Naive B cell (primary cell): ENCODE data around the gene TXNRD3. TPM values are rescaled to one million over a fixed set of nuclear protein-coding genes. Genes with fewer than 3 reads are reported as not detected.
"Not testable (repeated sequence)": the region's sequence is repeated elsewhere in the genome, so short reads cannot be mapped to it uniquely, and the experiment has no call there.

ENCODE experiments used
- ATAC-seq, 2 donors: fragments of 150-1000 bp; cut with Tn5 transposase; 2 replicates each; pipeline ENCODE4 v1.10.0; 2021; ENCODE audit warnings: low read depth in 2 of 2, mild to moderate bottlenecking in 2 of 2, moderate library complexity in 2 of 2
- DNase-seq: peaks from one replicate; pipeline ENCODE4 v3.0.0; 2022
- H3K27ac Mint-ChIP-seq, 6 donors: one replicate each; pipeline ENCODE4 v1.8.0; 2020 to 2022; ENCODE audit warnings: mild to moderate bottlenecking in 6 of 6, mixed read lengths in 6 of 6, moderate library complexity in 5 of 6, inconsistent platforms in 2 of 6
- H3K27me3 Mint-ChIP-seq, 3 donors: one replicate each; pipeline ENCODE4 v1.8.0; 2021 to 2022; ENCODE audit warnings: mixed read lengths in 3 of 3, mild to moderate bottlenecking in 1 of 3
- H3K36me3 Mint-ChIP-seq, 2 donors: one replicate each; pipeline ENCODE4 v1.8.0; 2020 to 2022; ENCODE audit warnings: mixed read lengths in 2 of 2, inconsistent platforms in 1 of 2, mild to moderate bottlenecking in 1 of 2
- H3K4me1 Mint-ChIP-seq, 3 donors: one replicate each; pipeline ENCODE4 v1.8.0; 2020 to 2022; ENCODE audit warnings: mixed read lengths in 3 of 3, inconsistent platforms in 1 of 3, mild to moderate bottlenecking in 1 of 3, moderate library complexity in 1 of 3
- H3K4me3 Mint-ChIP-seq, 8 donors: one replicate each; pipeline ENCODE4 v1.8.0; 2020 to 2022; ENCODE audit warnings: mild to moderate bottlenecking in 8 of 8, mixed read lengths in 8 of 8, moderate library complexity in 8 of 8, inconsistent platforms in 2 of 8
- H3K9me3 Mint-ChIP-seq, 7 donors: one replicate each; pipeline ENCODE4 v1.8.0; 2020 to 2022; ENCODE audit warnings: mixed read lengths in 7 of 7, mild to moderate bottlenecking in 5 of 7, inconsistent platforms in 2 of 7, moderate library complexity in 1 of 7
- polyA plus RNA-seq, 6 donors: library from polyadenylated mRNA; unstranded; fragments of 300-500 nt; fragmentation: Illumina TruSeq; gene quantifications; one replicate each; pipeline ENCODE4 v1.2.3, GENCODE V29; 2021; ENCODE audit warnings: low read depth in 6 of 6

Gene TXNRD3
- polyA plus RNA-seq, 6 donors from 2014 or later = 0.39 to 2.6 (median 1.1) TPM; not detected in 1

- no peak overlapping the region for H3K27ac Mint-ChIP-seq
Observed at GRCh38 chr3:126656371-126657134, 1.6 kb upstream of the TXNRD3 start.

DNA sequence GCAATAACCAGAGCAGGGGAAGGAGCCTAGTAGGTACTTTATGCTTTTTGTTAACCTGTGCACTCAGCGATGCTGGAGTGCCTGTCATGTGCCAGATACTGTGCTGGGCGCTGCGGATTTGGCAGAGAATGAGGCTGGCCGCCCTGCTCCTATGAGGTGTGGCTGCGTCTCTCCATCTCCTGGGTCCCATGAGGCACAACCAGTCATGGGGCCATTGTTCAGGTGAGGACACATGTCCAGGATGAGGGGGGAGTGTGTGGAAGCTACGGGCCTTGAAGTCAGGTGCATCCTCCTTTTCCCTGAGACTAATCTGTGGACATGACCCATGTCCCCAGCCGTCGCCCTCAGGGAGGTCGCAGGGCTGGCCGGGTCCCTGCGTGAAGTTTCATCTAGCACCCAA is 963 bp upstream of the TXNRD3 start:
- no peak for ATAC-seq
- no peaks in the 10 kb centered on the region for H3K36me3 Mint-ChIP-seq
- peaks cover 12 to 46% (median 14%) of the 10 kb centered on the region in 3 donors for H3K27me3 Mint-ChIP-seq
- H3K4me3 Mint-ChIP-seq = peak overlapping the region in 6 of 8 donors; percentile 9 to 92 (median 68)
- peaks cover 0 to 2% (median 0%) of the 10 kb centered on the region in 7 donors for H3K9me3 Mint-ChIP-seq
- H3K27ac Mint-ChIP-seq = no peak overlapping the region
- H3K4me1 Mint-ChIP-seq = peaks cover 3 to 10% (median 6%) of the 10 kb centered on the region in 3 donors
- DNase-seq = no peak

More at GRCh38 chr3:126656371-126657134, 1.6 kb upstream of the TXNRD3 start:
- Mint-ChIP-seq H3K4me1 (peaks cover 3 to 10% (median 6%) of the 10 kb centered on the region in 3 donors), H3K27me3 (peaks cover 11 to 49% (median 19%) of the 10 kb centered on the region in 3 donors), H3K36me3 (no peaks in the 10 kb centered on the region), H3K4me3 (peak overlapping the region in 3 of 8 donors; percentile 18 to 85 (median 41)), H3K9me3 (peaks cover 0 to 2% (median 0%) of the 10 kb centered on the region in 7 donors)
- DNase-seq (no peak), ATAC-seq (no peak)

- no peaks in the 10 kb centered on the region for H3K9me3 Mint-ChIP-seq
- no peaks in the 10 kb centered on the region for H3K36me3 Mint-ChIP-seq
- peaks cover 14 to 20% (median 15%) of the 10 kb centered on the region in 3 donors for H3K27me3 Mint-ChIP-seq
- no peak overlapping the region for H3K27ac Mint-ChIP-seq
- ATAC-seq (no peak), DNase-seq (no peak)
- H3K4me3 Mint-ChIP-seq = no peak overlapping the region
- H3K4me1 Mint-ChIP-seq = peaks cover 0 to 4% (median 0%) of the 10 kb centered on the region in 3 donors
Observed at GRCh38 chr3:126649556-126650092, 5.3 kb downstream of the TXNRD3 start.

DNA sequence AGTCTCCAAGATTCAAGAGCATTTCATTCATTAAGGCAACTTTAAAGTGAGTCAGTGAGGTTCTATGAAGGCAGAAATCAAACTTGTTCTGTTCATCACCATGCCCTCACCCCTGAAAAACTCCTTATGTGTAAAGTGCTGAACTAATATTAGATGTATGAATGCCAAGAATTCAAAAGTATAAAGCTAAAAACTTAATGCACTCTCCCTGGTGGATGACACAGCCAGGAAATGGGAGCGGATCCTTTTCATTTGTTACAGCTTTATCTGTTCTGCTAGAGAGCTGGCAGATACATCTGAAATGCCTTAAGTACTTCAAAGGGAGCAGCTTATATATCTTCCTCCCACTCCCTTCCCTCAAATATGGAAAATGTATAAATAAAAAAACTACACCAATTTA is 8.2 kb downstream of the TXNRD3 start:
- Mint-ChIP-seq H3K4me3 (no peak overlapping the region), H3K27me3 (peaks cover 4 to 9% (median 8%) of the 10 kb centered on the region in 3 donors), H3K36me3 (no peaks in the 10 kb centered on the region), H3K4me1 (no peaks in the 10 kb centered on the region), H3K9me3 (no peaks in the 10 kb centered on the region), H3K27ac (no peak overlapping the region)
- ATAC-seq (no peak), DNase-seq (no peak)

- no peak for DNase-seq
- Mint-ChIP-seq H3K9me3 (peaks cover 0 to 3% (median 0%) of the 10 kb centered on the region in 7 donors), H3K4me3 (no peak overlapping the region), H3K27me3 (peaks cover 0 to 8% (median 3%) of the 10 kb centered on the region in 3 donors), H3K4me1 (no peaks in the 10 kb centered on the region), H3K36me3 (peaks cover 0 to 14% of the 10 kb centered on the region in 2 donors), H3K27ac (no peak overlapping the region)
- ATAC-seq = no peak
Observed at GRCh38 chr3:126644615-126645014, 10.3 kb downstream of the TXNRD3 start.

- Mint-ChIP-seq H3K4me3 (no peak overlapping the region), H3K27me3 (peaks cover 0 to 8% (median 0%) of the 10 kb centered on the region in 3 donors), H3K9me3 (peaks cover 0 to 3% (median 0%) of the 10 kb centered on the region in 7 donors), H3K27ac (peak overlapping the region in 1 of 6 donors; percentile 18), H3K36me3 (peaks cover 0 to 14% of the 10 kb centered on the region in 2 donors), H3K4me1 (no peaks in the 10 kb centered on the region)
- DNase-seq (no peak), ATAC-seq (no peak)
Observed at GRCh38 chr3:126638790-126639189, 16.1 kb downstream of the TXNRD3 start.

- Mint-ChIP-seq H3K9me3 (peaks cover 0 to 3% (median 0%) of the 10 kb centered on the region in 7 donors), H3K27ac (peak overlapping the region in 1 of 6 donors; percentile 10), H3K27me3 (peaks cover 0 to 8% (median 0%) of the 10 kb centered on the region in 3 donors), H3K36me3 (peaks cover 0 to 13% of the 10 kb centered on the region in 2 donors), H3K4me1 (no peaks in the 10 kb centered on the region), H3K4me3 (no peak overlapping the region)
- DNase-seq = no peak
- no peak for ATAC-seq
Observed at GRCh38 chr3:126636436-126636835, 18.5 kb downstream of the TXNRD3 start.

DNA sequence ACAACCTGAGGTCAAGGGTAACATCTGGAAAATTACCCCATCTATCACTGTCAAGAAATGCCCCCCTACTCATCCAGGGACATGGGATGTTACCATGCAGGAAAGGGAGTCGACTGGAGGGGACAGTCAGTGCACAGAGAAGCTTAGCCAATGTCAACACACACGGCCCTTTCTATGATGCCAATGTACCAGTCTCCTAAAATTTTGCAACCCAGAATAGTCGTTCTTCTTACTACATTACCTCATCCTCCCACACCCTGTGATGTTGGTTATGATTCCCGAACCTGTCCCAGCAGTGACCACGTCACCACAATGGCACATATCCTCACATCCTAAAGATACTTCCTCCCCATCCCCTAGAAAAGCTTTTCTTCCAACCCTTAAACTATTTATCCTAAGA is 20.1 kb downstream of the TXNRD3 start:
- Mint-ChIP-seq H3K27ac (no peak overlapping the region), H3K4me1 (peaks cover 0 to 2% (median 0%) of the 10 kb centered on the region in 3 donors), H3K27me3 (no peaks in the 10 kb centered on the region), H3K4me3 (no peak overlapping the region), H3K36me3 (no peaks in the 10 kb centered on the region), H3K9me3 (no peaks in the 10 kb centered on the region)
- DNase-seq (no peak), ATAC-seq (no peak)

GRCh38 chr3:126630020-126630419 is 24.9 kb downstream of the TXNRD3 start:
- Mint-ChIP-seq H3K27me3 (no peaks in the 10 kb centered on the region), H3K36me3 (no peaks in the 10 kb centered on the region)

GRCh38 chr3:126625735-126626134 is 29.2 kb downstream of the TXNRD3 start:
- not testable (repeated sequence) for H3K4me3 Mint-ChIP-seq, H3K27ac Mint-ChIP-seq, H3K36me3 Mint-ChIP-seq, H3K9me3 Mint-ChIP-seq, ATAC-seq, H3K27me3 Mint-ChIP-seq, DNase-seq, H3K4me1 Mint-ChIP-seq

More at GRCh38 chr3:126630020-126630419, 24.9 kb downstream of the TXNRD3 start:
- ATAC-seq (no peak), DNase-seq (no peak)
- H3K27ac Mint-ChIP-seq = no peak overlapping the region
- H3K9me3 Mint-ChIP-seq = no peaks in the 10 kb centered on the region
- H3K4me1 Mint-ChIP-seq = peaks cover 0 to 2% (median 0%) of the 10 kb centered on the region in 3 donors
- H3K4me3 Mint-ChIP-seq = no peak overlapping the region

DNA sequence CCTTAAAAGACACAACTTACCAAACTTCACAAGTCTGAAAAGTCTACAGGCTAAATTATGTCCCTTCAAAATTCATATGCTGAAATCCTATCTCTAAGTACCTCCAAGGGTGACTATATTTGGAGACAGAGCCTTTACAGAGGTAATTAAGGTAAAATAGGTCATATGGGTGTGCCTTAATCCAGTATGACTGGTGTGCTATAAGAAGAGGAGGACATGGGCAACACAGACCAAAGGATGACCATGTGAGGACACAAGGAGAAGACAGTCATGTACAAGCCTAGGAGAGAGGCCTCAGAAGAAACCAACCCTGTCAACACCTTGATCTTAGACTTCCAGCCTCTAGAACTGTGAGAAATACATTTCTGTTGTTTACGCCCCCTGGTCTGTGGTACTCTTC is 32.2 kb downstream of the TXNRD3 start:
- H3K27ac Mint-ChIP-seq = no peak overlapping the region
- no peaks in the 10 kb centered on the region for H3K27me3 Mint-ChIP-seq
- no peaks in the 10 kb centered on the region for H3K9me3 Mint-ChIP-seq
- no peak overlapping the region for H3K4me3 Mint-ChIP-seq
- no peak for DNase-seq
- H3K36me3 Mint-ChIP-seq = no peaks in the 10 kb centered on the region
- no peak for ATAC-seq
- no peaks in the 10 kb centered on the region for H3K4me1 Mint-ChIP-seq

- Mint-ChIP-seq H3K9me3 (no peaks in the 10 kb centered on the region), H3K36me3 (no peaks in the 10 kb centered on the region), H3K4me3 (no peak overlapping the region), H3K27ac (no peak overlapping the region), H3K27me3 (no peaks in the 10 kb centered on the region), H3K4me1 (no peaks in the 10 kb centered on the region)
- ATAC-seq (no peak), DNase-seq (no peak)
Observed at GRCh38 chr3:126621627-126622345, 33.1 kb downstream of the TXNRD3 start.

GRCh38 chr3:126621171-126621570 is 33.8 kb downstream of the TXNRD3 start:
- Mint-ChIP-seq H3K9me3 (no peaks in the 10 kb centered on the region), H3K4me1 (no peaks in the 10 kb centered on the region), H3K27ac (no peak overlapping the region), H3K4me3 (no peak overlapping the region), H3K36me3 (no peaks in the 10 kb centered on the region), H3K27me3 (no peaks in the 10 kb centered on the region)
- DNase-seq (no peak), ATAC-seq (no peak)
